DOHH2 (cell line): Measurements from ENCODE around the gene NUDT16L1.

Source experiments
- CTCF ChIP-seq: fragments of 200-600 bp; sonication (generic); IDR thresholded peaks from one replicate; pipeline ENCODE4 v1.5.1; 2014; ENCODE audit warnings: antibody characterized with exemption, mild to moderate bottlenecking, low read depth, low read length; ENCODE audit not compliant: poor library complexity, severe bottlenecking
- EZH2phosphoT487 ChIP-seq: fragments of 200-600 bp; sonication (generic); IDR thresholded peaks from 2 replicates; pipeline ENCODE4 v1.6.1; 2017; ENCODE audit warnings: borderline replicate concordance, mild to moderate bottlenecking, antibody characterized with exemption, low read length, moderate library complexity, mixed read lengths

- no peak for TF ChIP-seq CTCF
- no peak for TF ChIP-seq EZH2phosphoT487
These were observed 6.7 kb upstream of the NUDT16L1 start for GRCh38 chr16:4686497-4687210.
